Activated CD4-positive, alpha-beta T cell treated with anti-CD3 and anti-CD28 coated beads, Interleukin-10, Interleukin-2, amounts not matched to agents 100 ng/mL and 50 ng/mL, durations not matched to agents 16 hours and 8 hours (primary cell): ENCODE data around the gene GSTA1.
"Not testable (repeated sequence)": the region's sequence is repeated elsewhere in the genome, so short reads cannot be mapped to it uniquely, and the experiment has no call there.

Experiments used
- DNase-seq: peaks from one replicate; pipeline ENCODE4 v3.0.0-alpha.2; 2020

The GSTA1 gene

DNA sequence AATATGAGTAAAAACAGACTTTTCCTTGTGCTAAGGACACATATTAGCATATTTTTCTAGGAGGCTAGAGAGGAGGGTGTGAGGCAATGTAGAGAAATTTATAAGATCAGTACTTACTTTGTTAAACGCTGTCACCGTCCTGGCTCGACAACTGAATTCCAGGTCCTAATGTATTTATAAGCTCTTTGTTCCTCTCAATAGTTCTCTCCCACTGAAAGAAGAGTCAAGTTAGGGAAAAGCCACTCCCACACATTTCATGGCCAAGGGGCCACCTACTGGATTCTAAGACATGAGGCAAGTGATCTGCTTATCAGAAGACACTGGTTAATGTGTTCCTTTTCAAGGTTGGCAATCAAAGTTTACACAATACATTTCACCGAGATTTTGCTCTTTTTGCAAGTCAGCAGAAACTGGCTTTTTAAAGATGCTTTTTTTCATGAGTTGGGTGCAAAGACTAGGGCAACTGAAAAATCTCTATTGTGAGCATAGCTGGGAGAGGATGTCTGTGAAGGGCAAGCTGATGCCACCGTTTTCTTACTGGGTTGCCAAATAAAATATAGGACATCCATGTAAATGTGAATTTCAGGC is at the start of gene GSTA1:
Gene GSTA1 (minus strand): TSS at position 149 of the 588 bp plus-strand sequence. CDS start 4,549 bp downstream, outside the sequence.
- not testable (repeated sequence) for DNase-seq

DNA sequence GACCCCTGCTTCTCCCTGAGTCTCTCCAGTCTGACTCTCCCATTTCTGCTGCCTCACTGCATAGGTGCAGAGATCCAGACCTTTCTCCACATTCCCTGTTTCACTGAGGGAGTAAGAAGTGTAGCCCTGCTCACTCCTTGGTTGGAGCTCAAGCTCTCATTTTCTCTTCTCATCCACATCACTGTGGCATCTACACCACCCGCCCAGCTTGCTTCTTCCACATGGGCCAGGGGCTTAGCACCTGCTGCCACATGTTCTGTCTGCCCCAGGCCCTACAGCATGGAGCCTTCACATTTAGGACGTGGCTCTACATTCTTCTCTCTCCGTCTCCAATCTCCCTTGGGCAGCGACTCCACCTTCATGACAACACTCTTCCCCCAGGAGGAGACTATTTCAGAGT is 45.5 kb upstream of the GSTA1 start:
- DNase-seq, result no peak

- no peak for DNase-seq
These were observed 42.4 kb upstream of the GSTA1 start for GRCh38 chr6:52846002-52846401.

- DNase-seq, result no peak
These were observed 40.0 kb upstream of the GSTA1 start for GRCh38 chr6:52843605-52844004.

DNA sequence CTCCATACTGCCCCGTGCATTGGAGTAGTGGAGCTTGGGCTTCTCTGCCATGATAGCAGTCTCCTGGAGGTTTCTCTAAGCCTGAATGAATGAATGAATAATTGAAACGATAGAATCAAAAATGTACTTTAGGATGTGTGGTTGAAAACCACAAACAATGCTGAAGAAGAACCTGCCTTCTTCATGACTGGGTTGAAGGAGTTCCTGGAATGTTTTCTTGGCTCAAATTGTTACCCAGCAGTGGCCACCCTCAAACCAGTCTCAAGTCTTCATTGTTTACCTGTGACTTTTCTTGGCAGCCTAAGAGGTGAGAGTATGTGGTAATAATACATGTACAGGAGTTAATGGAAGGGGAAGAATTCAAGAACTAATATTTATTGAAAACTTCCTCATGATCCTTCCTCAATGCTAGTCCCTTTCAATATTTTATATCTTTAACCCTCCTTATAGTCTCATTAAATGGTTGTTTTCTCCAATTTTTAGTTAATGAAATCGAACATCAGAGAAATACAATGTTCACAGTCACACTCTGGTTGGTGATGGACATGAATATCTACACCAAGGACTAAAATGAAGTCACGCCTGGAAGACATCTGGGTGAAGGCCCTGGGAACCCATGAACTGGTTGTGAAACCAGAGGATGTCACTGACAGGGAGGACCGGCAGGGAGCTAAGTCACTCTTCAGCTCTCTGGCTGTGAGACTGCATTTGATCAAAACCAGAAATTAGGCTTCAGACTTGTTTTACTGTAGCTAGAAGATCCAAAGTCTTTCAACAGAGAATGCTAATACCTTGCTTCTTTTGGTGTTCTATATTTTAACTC is 37.4 kb upstream of the GSTA1 start, which contains the start of gene GSTA5:
Gene GSTA5 (minus strand): TSS at position 51 of the 823 bp plus-strand sequence.
- no peak for DNase-seq

GRCh38 chr6:52839124-52840055 is 35.8 kb upstream of the GSTA1 start:
- DNase-seq, result peak; percentile 60

- no peak for DNase-seq
These were observed 30.9 kb upstream of the GSTA1 start for GRCh38 chr6:52834481-52834880.

DNA sequence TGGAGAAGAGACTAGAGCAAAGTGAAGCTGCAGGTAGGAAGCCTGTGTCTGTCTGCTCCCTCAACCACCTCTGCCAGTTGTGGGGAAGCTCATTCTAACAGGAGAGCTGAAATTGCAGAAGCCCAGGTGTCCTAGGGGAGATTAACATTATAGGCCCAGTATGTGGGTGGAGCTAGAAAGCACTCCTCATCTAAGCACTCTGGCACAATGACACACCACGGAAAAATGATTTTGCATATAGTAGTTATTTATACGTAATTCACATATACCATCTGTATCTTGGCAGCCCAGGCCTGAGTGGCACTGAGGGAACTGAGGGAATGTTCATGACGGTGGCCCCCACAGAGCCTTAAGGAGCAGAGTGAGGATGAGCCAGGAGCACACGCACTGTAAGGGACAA is 27.3 kb upstream of the GSTA1 start:
- not testable (repeated sequence) for DNase-seq

GRCh38 chr6:52829046-52829817 is 25.6 kb upstream of the GSTA1 start:
- no peak for DNase-seq

- not testable (repeated sequence) for DNase-seq
These were observed 25.0 kb upstream of the GSTA1 start for GRCh38 chr6:52828621-52829020.

DNA sequence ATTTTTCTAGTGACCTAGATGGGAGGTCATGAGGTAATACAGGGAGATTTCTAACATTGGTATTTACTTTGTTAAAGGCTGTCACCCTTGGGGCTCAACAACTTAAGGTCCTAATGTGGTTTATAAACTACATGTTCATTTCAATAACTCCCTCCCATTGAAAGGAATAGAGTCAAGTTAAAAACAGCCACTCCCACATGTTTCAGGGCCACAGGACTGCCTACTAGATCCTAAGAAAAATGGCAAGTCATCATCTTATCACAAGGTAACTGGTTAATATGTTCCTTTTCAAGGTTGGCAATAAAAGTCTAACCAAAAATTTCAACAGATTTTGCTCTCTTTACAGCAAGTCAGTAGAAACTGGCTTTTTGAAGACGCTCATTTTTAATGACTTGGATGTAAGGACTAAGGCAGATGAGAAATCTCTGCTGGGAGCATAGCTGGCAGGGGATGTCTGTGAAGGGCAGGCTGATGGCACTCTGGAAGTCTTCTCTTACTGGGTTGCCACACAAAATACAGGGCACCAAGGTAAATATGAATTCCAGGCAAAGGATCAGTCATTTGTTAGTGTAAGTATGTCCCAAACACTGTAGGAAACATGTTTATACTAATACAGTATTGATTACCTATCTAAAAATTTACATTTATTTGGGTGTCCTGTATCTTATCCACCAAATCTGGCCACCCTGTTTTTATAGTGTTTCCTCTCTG is 23.6 kb upstream of the GSTA1 start:
- not testable (repeated sequence) for DNase-seq

GRCh38 chr6:52826513-52826912 is 22.9 kb upstream of the GSTA1 start:
- no peak for DNase-seq

GRCh38 chr6:52825900-52826459 is 22.4 kb upstream of the GSTA1 start:
- not testable (repeated sequence) for DNase-seq

- DNase-seq, result not testable (repeated sequence)
These were observed 21.7 kb upstream of the GSTA1 start for GRCh38 chr6:52825270-52825793.

GRCh38 chr6:52821842-52822241 is 18.2 kb upstream of the GSTA1 start:
- DNase-seq, result no peak

- no peak for DNase-seq
These were observed 16.6 kb upstream of the GSTA1 start for GRCh38 chr6:52820198-52820597.

- DNase-seq, result peak; percentile 65
These were observed 11.8 kb upstream of the GSTA1 start for GRCh38 chr6:52815167-52816092.

GRCh38 chr6:52814545-52814944 is 10.9 kb upstream of the GSTA1 start:
- DNase-seq, result not testable (repeated sequence)

DNA sequence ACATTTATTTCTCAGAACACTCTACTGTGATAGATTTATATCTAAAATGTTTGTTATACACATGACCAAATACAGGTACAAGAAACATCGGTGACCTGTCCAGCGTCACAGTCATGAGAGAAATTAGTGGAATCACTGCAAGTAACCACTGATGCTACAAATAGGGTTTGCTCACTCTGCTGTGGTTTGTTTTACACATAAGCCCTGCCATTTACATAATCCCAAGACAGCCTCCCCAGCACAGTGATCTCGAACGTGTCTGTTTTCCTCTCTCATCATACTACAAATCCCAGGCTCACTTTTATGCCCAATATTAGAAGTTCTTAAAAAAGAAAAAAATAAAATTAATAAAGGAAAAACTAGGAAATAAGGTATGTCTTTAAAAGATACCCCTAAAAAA is 6.2 kb upstream of the GSTA1 start:
- not testable (repeated sequence) for DNase-seq

DNA sequence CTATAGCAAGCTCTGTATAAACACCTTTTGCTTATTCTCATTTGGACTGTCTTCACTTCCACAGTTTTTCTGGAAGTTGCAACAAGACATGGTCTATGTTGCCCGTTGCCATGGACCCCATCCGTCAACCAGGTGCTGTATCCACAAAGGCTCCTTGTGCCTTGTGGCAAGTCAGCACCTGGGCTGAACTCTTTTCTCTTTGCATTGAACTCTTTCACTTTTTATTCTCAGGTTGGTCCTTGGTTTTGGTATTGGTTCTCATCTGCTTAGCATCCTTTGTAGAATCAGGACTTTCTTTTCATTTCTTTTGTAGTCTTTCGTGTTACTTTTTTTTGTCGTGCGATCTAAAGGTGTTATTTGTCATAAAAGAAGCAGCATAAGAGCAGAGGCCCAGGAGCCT is 5.0 kb upstream of the GSTA1 start:
- no peak for DNase-seq
